ENCODE results near the gene MRPL49.
A peak's percentile ranks its signal among the peaks of the same experiment; 100 is the strongest.

Gene MRPL49

GRCh38 chr11:65102142-65103095 lies 19.7 kb upstream of the MRPL49 start:
- no peak overlapping the region for H3K4me3 ChIP-seq
- H3K4me2 ChIP-seq: no peak overlapping the region
- no peaks in the 10 kb centered on the region for H3K9me3 ChIP-seq
- no peak overlapping the region for H3K9ac ChIP-seq
- H4K20me1 ChIP-seq: peaks cover 53% of the 10 kb centered on the region
- H3K36me3 ChIP-seq: peaks cover 77% of the 10 kb centered on the region
- no peaks in the 10 kb centered on the region for H3K27me3 ChIP-seq
- no peak for TF ChIP-seq Cebpa-rat (IDR thresholded peaks at IDR 0.05)
- no peak overlapping the region for H3K27ac ChIP-seq
- H3K4me1 ChIP-seq: peaks cover 1% of the 10 kb centered on the region

GRCh38 chr11:65103476-65103875 lies 18.6 kb upstream of the MRPL49 start:
- no peak for TF ChIP-seq Cebpa-rat (IDR thresholded peaks at IDR 0.05)
- Histone ChIP-seq H3K9ac (no peak overlapping the region), H3K27me3 (no peaks in the 10 kb centered on the region), H3K27ac (no peak overlapping the region), H3K4me3 (no peak overlapping the region), H3K4me1 (no peaks in the 10 kb centered on the region), H3K36me3 (peaks cover 77% of the 10 kb centered on the region), H3K9me3 (no peaks in the 10 kb centered on the region), H3K4me2 (no peak overlapping the region), H4K20me1 (peaks cover 52% of the 10 kb centered on the region)

- Histone ChIP-seq H3K36me3 (peaks cover 77% of the 10 kb centered on the region), H3K27ac (no peak overlapping the region), H3K4me3 (no peak overlapping the region), H3K27me3 (no peaks in the 10 kb centered on the region), H4K20me1 (peaks cover 42% of the 10 kb centered on the region), H3K4me2 (no peak overlapping the region), H3K4me1 (no peaks in the 10 kb centered on the region), H3K9ac (no peak overlapping the region), H3K9me3 (no peaks in the 10 kb centered on the region)
- no peak for TF ChIP-seq Cebpa-rat (IDR thresholded peaks at IDR 0.05)
Observed at GRCh38 chr11:65104628-65105027, 17.5 kb upstream of the MRPL49 start.

- peaks cover 50% of the 10 kb centered on the region for H4K20me1 ChIP-seq
- no peak overlapping the region for H3K27ac ChIP-seq
- no peak for TF ChIP-seq Cebpa-rat (IDR thresholded peaks at IDR 0.05)
- H3K4me2 ChIP-seq: no peak overlapping the region
- H3K9me3 ChIP-seq: no peaks in the 10 kb centered on the region
- peaks cover 18% of the 10 kb centered on the region for H3K4me1 ChIP-seq
- H3K27me3 ChIP-seq: no peaks in the 10 kb centered on the region
- H3K4me3 ChIP-seq: no peak overlapping the region
- H3K9ac ChIP-seq: no peak overlapping the region
- peaks cover 70% of the 10 kb centered on the region for H3K36me3 ChIP-seq
Observed at GRCh38 chr11:65107078-65107477, 15.0 kb upstream of the MRPL49 start.

- peaks cover 22% of the 10 kb centered on the region for H3K4me1 ChIP-seq
- no peak overlapping the region for H3K4me3 ChIP-seq
- TF ChIP-seq Cebpa-rat (IDR thresholded peaks at IDR 0.05): no peak
- no peak overlapping the region for H3K4me2 ChIP-seq
- peaks cover 62% of the 10 kb centered on the region for H3K36me3 ChIP-seq
- peaks cover 41% of the 10 kb centered on the region for H4K20me1 ChIP-seq
- H3K9me3 ChIP-seq: no peaks in the 10 kb centered on the region
- no peak overlapping the region for H3K27ac ChIP-seq
- no peaks in the 10 kb centered on the region for H3K27me3 ChIP-seq
- H3K9ac ChIP-seq: no peak overlapping the region
Observed at GRCh38 chr11:65107751-65108468, 14.2 kb upstream of the MRPL49 start.

- H3K4me2 ChIP-seq: no peak overlapping the region
- no peaks in the 10 kb centered on the region for H3K9me3 ChIP-seq
- H3K27ac ChIP-seq: no peak overlapping the region
- H3K27me3 ChIP-seq: no peaks in the 10 kb centered on the region
- no peak for TF ChIP-seq Cebpa-rat (IDR thresholded peaks at IDR 0.05)
- peaks cover 29% of the 10 kb centered on the region for H3K4me1 ChIP-seq
- H3K9ac ChIP-seq: no peak overlapping the region
- H4K20me1 ChIP-seq: peaks cover 40% of the 10 kb centered on the region
- no peak overlapping the region for H3K4me3 ChIP-seq
- H3K36me3 ChIP-seq: peaks cover 59% of the 10 kb centered on the region
Observed at GRCh38 chr11:65108469-65109123, 13.5 kb upstream of the MRPL49 start.

- TF ChIP-seq Cebpa-rat (IDR thresholded peaks at IDR 0.05): no peak
- H3K27me3 ChIP-seq: no peaks in the 10 kb centered on the region
- no peaks in the 10 kb centered on the region for H3K9me3 ChIP-seq
- no peak overlapping the region for H3K4me3 ChIP-seq
- H3K4me2 ChIP-seq: peak overlapping the region; percentile 100; the same call in 1 of the 2 replicates
- H3K9ac ChIP-seq: no peak overlapping the region
- peaks cover 34% of the 10 kb centered on the region for H4K20me1 ChIP-seq
- no peak overlapping the region for H3K27ac ChIP-seq
- peaks cover 59% of the 10 kb centered on the region for H3K36me3 ChIP-seq
- H3K4me1 ChIP-seq: peaks cover 38% of the 10 kb centered on the region
Observed at GRCh38 chr11:65109231-65110198, 12.6 kb upstream of the MRPL49 start.

- no peaks in the 10 kb centered on the region for H3K9me3 ChIP-seq
- H3K27ac ChIP-seq: no peak overlapping the region
- no peaks in the 10 kb centered on the region for H3K27me3 ChIP-seq
- no peak overlapping the region; the same call in 1 of the 2 replicates for H3K9ac ChIP-seq
- peak overlapping the region; percentile 100 for H3K4me2 ChIP-seq
- peaks cover 58% of the 10 kb centered on the region for H3K36me3 ChIP-seq
- H4K20me1 ChIP-seq: peaks cover 26% of the 10 kb centered on the region
- no peak overlapping the region for H3K4me3 ChIP-seq
- no peak for TF ChIP-seq Cebpa-rat (IDR thresholded peaks at IDR 0.05)
- H3K4me1 ChIP-seq: peaks cover 39% of the 10 kb centered on the region
Observed at GRCh38 chr11:65110354-65110861, 11.7 kb upstream of the MRPL49 start.

Measured in BLaER1 (cell line).